ENCODE measurements around the gene ZNF81. TPM values are rescaled to one million over a fixed set of nuclear protein-coding genes. Genes with fewer than 3 reads are reported as not detected.
"Not testable (repeated sequence)": the region's sequence is repeated elsewhere in the genome, so short reads cannot be mapped to it uniquely, and the experiment has no call there.

The ZNF81 gene
- polyA plus RNA-seq, 3 donors, result 6.7 to 8.2 (median 6.8) TPM

DNA sequence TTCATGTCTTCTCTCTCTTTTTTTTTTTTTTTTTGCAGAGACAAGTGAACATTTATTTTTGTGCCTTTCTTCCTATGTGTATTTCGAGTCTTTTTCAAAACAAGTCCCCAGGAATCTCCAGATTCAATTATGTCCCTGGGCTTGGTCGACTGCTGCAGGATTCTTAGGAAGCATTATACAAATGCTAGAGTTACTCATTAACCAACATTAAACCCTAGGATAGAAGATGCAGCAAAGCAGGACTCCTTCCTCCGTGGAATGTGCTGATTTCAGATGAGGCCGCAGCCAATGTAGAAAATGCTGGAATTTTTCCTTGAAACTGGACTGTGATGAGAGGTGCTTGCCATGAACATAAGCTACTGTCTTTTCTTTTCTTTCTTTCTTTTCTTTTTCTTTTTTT lies 3.4 kb downstream of the ZNF81 start:
- DNase-seq (ENCODE audit: low read depth in 3 of 3, low spot score in 2 of 3), result no peak

DNA sequence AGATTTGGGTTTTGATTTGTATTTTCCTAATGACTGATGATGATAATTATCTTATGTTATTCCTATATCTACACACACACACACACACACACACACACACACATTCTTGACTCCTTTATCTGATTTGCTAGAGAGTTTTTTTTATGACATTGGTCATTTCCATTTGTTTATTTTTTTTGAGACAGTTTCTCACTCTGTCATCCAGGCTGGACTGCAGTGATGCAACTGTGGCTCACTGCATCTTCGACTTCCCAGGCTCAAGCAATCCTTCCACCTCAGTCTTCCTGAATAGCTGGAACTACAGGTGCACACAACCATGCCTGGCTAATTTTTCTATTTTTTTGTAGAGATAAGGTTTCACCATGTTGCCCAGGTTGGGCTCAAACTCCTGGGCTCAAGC lies 6.7 kb downstream of the ZNF81 start:
- no peak for DNase-seq (ENCODE audit: low read depth in 3 of 3, low spot score in 2 of 3)

GRCh38 chrX:47844117-47844516 lies 7.4 kb downstream of the ZNF81 start:
- no peak for DNase-seq (ENCODE audit: low read depth in 3 of 3, low spot score in 2 of 3)

DNA sequence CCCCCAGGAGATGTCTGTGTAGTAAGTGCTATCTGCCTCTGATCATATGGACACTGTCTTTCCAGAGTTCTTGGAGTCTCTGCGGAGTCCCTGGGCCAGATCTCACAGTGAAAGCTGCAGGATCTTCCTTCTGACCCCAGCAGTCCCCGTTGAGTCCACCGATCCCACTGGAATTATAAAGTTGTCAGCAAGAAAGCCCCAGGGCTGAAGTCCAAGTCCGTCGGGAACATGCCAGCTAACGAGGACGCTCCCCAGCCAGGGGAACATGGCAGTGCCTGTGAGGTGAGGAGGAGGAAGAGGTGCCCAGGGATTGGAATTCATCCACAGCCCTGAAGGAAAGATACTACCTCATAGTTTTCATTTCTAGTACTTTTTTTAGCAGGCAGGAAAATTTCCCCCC lies 9.3 kb downstream of the ZNF81 start:
- no peak for DNase-seq (ENCODE audit: low read depth in 3 of 3, low spot score in 2 of 3)

GRCh38 chrX:47849778-47850177 lies 13.1 kb downstream of the ZNF81 start:
- DNase-seq (ENCODE audit: low read depth in 3 of 3, low spot score in 2 of 3), result no peak

DNA sequence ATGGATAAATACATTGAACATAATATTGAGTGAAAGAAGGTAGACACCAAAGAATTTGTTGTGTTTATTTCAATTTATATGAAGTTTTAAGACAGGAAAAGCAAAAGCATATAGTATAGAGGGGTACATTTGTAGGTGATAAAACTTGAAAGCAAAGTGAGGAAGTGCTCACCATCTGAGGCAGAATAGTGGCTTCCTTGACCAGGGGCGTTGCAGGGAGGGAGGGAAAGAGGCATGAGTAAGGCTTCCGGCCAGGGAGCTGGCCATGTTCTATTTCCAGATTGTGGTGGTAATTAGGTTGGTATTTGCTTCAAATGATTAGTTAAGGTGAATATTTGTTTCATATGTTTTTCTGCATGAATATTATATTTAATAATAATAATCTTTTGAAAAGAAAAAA lies 13.7 kb downstream of the ZNF81 start:
- DNase-seq (ENCODE audit: low read depth in 3 of 3, low spot score in 2 of 3), result not testable (repeated sequence)

GRCh38 chrX:47850901-47851300 lies 14.2 kb downstream of the ZNF81 start:
- DNase-seq (ENCODE audit: low read depth in 3 of 3, low spot score in 2 of 3), result no peak

DNA sequence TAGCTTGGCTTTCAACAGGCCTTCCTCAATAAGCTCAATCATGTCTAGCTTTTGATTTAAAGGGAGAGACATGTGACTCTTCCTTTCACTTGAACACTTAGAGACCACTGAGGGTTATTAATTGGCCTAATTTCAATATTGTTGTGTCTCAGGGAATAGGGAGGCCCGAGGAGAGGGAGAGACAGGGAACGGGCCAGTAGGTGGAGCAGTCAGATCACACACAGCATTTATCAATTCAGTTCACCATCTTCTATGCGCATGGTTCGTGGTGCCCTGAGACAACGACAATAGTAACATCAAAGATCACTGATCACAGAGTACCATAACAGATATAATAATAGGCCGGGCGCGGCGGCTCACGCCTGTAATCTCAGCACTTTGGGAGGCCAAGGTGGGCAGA lies 17.8 kb downstream of the ZNF81 start:
- DNase-seq (ENCODE audit: low read depth in 3 of 3, low spot score in 2 of 3), result no peak

GRCh38 chrX:47859686-47860085 lies 23.0 kb downstream of the ZNF81 start:
- no peak for DNase-seq (ENCODE audit: low read depth in 3 of 3, low spot score in 2 of 3)

GRCh38 chrX:47862680-47863079 lies 26.0 kb downstream of the ZNF81 start:
- no peak for DNase-seq (ENCODE audit: low read depth in 3 of 3, low spot score in 2 of 3)

DNA sequence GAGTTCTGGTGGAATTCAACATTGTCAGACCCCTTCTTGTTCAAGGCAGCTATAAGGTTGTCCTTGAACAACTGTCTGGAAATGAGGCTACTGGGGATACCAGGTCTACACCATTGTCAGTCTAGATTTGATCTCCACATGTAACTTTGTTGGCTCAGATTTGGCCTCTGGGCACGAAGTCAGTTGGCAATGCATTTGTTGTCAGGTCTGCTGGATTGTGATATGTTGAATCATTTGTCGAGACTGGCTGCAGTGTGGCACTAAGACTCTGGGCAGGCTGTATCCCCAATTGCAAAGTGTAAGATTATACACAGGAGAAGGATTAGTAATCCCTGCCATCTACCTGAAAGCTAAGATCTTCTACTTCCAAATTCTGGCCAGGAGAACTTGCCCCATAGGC lies 26.5 kb downstream of the ZNF81 start:
- DNase-seq (ENCODE audit: low read depth in 3 of 3, low spot score in 2 of 3), result no peak

- no peak for DNase-seq (ENCODE audit: low read depth in 3 of 3, low spot score in 2 of 3)
Measured at GRCh38 chrX:47864300-47864699, 27.6 kb downstream of the ZNF81 start.

DNA sequence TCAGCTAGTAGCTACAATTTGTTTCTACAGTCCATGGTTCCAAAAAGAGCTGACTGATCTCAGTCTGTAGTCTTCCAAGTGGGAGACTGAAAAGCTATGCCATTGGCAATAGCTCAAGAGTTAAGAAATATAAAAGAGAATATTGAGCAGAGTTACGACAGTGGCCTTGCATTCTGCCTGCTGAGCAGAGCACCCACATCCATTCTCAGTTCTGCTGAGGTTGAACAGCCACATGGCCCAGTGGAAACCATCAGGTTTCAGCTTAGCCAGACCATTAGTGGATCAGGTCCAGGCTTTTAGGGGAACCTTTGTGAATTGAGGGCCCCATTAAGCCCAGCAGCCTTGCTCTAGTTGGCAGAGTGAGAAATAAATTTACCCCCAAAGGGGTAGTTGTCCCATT lies 28.1 kb downstream of the ZNF81 start:
- no peak for DNase-seq (ENCODE audit: low read depth in 3 of 3, low spot score in 2 of 3)

GRCh38 chrX:47873123-47873522 lies 36.4 kb downstream of the ZNF81 start:
- DNase-seq (ENCODE audit: low read depth in 3 of 3, low spot score in 2 of 3), result no peak

- DNase-seq (ENCODE audit: low read depth in 3 of 3, low spot score in 2 of 3), result no peak
Measured at GRCh38 chrX:47877327-47877726, 40.6 kb downstream of the ZNF81 start.

DNA sequence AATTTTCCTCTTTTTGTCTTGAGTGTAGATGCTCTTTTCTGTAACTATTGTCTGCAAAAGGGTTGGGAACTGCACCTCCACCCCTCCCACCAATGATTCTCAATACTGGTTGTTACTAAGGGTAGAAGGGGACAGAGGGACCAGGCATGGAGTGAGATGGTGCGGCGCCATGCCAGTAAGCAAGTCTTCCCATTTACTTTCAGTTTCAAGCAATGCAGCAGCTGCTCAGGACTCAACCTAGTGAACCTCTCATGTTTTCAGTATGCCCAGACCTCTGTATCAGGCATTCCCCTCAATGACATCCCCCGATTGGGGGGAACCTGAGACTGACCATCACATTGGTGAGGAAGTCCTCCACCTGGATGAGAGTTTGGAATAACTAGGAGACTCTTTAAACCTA lies 41.5 kb downstream of the ZNF81 start:
- DNase-seq (ENCODE audit: low read depth in 3 of 3, low spot score in 2 of 3), result no peak

- no peak for DNase-seq (ENCODE audit: low read depth in 3 of 3, low spot score in 2 of 3)
Measured at GRCh38 chrX:47879463-47879862, 42.8 kb downstream of the ZNF81 start.

GRCh38 chrX:47880927-47881326 lies 44.2 kb downstream of the ZNF81 start:
- DNase-seq (ENCODE audit: low read depth in 3 of 3, low spot score in 2 of 3), result no peak

GRCh38 chrX:47885501-47885900 lies 48.8 kb downstream of the ZNF81 start:
- DNase-seq (ENCODE audit: low read depth in 3 of 3, low spot score in 2 of 3), result no peak

- no peak for DNase-seq (ENCODE audit: low read depth in 3 of 3, low spot score in 2 of 3)
Measured at GRCh38 chrX:47898024-47898423, 61.3 kb downstream of the ZNF81 start.

- DNase-seq (ENCODE audit: low read depth in 3 of 3, low spot score in 2 of 3), result no peak
Measured at GRCh38 chrX:47900833-47901232, 64.1 kb downstream of the ZNF81 start.

DNA sequence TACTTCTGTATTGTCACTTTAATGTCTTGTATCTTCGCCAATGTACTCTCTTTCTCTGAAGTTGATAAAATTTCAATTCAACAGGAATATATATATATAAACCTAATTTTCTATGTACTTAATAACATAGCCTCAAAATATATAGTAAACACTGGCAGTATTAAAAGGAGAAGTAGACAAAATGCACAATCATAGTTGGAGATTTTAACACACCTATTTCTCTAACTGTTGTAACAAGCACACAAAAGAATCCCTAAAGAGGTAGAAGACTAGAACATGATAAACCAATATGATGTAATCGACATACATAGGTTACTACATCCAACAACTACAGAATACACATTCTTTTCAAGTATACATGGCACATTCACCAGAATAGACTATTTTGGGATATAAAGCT lies 65.5 kb downstream of the ZNF81 start:
- DNase-seq (ENCODE audit: low read depth in 3 of 3, low spot score in 2 of 3), result no peak

- DNase-seq (ENCODE audit: low read depth in 3 of 3, low spot score in 2 of 3), result no peak
Measured at GRCh38 chrX:47915886-47916493, 79.3 kb downstream of the ZNF81 start.

Data from right renal cortex interstitium (tissue), 3 donors.